ENCODE data around the gene NME8. TPM values are rescaled to one million over a fixed set of nuclear protein-coding genes. Genes with fewer than 3 reads are reported as not detected.

Gene NME8
- total RNA-seq, 1 donor from 2014 or later: not detected

Other genes starting within 250 kb of the NME8 start
- gene GPR141, start 164.8 kb upstream of the NME8 start, total RNA-seq: not detected in 2 replicates
- gene SFRP4, start 68.2 kb downstream of the NME8 start, total RNA-seq: 0.19 and 0.39 TPM in 2 replicates
- 20.6 and 23.6 TPM in 2 replicates for gene EPDR1, start 72.0 kb downstream of the NME8 start, total RNA-seq